GM10847 (cell line): ENCODE measurements around the gene SEMA6C.

ENCODE experiments used
- POLR2A ChIP-seq: IDR thresholded peaks from 2 replicates; pipeline ENCODE4 v1.6.1; 2011; ENCODE audit not compliant: insufficient read length; ENCODE audit errors: extremely low read depth

Gene SEMA6C

DNA sequence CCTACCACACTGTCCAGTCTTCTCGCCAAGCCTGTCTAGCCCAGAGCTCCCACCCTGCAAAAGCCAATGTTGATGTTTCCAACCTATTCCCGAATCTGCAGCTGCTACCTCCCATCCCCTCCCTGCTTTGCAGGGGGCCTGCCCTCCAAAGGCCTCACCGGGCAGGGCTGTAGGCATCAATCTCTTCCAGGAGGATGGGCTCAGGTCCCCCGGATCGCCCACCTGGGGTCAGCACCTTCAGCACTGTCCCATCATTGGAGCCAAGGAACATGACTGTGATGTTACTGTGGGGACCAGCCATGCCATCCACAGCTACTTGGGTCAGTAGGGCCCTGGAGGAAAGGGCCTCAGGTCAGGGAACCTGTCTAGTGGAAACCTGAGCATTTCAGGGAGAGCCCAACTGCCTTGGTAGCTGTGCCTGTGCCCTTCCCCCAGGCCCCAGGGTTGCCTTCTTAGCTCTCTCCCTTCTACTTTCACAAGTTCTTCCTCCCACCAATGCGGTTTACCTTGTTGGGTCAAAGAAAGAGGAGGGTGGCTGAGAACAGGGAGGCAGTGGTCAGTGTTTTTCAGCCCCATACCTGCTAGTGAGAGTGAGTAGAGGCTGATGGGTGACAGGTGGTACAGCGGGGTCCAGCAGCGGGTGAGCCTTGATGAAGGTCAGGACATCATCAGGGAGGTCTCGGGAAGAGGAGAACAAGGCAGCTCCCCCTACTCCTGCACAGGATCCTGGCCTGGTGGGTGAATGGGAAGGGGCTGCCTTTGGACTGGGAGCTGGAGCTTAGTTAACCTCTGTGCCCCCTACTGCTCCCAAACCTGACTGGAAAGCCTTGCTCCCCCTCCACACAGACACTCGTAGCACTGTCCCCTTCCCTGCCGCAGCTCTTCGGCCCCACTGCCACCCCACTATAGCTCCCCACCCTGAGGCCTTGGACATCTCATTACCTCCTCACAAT, 10.7 kb downstream of the SEMA6C start:
- TF ChIP-seq POLR2A = no peak

DNA sequence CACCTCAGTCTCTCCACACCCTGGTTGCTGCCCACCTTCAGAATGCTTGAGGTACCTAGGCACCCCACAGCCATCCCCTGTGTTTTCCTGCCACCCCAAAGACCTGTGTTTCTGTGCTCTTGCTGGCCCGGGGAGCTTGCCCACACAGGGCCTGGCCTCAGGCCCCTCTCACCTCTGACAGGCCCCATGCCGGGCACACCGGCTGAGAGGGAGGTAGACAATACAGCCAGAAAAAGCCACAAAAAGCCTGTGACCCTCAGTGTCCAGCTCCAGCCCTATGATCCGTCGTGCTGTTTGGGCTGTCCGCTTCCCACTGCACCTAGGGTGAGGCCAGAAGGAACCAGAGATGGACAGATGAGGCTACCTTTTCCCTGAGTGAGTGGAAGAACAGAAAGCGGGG, 11.4 kb downstream of the SEMA6C start:
- TF ChIP-seq POLR2A = no peak

DNA sequence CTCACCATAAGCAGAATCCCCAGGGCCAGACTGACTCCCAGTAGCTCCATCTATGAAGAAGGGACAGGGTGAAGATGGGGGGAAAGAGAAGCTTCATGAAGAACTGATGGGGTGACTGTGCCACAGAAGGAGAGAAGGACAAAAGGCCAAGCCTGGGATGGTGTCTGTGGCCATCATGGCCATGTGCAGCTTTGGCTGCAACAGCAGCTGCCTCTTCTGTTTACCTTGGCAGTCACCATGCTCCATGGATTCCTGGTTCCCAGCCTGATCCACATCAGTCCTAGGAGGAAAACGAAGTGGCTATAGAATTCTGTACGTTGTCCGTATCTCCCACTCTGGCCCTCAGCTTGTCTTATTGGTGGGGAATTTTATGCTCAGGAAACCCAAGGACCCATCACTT, 12.0 kb downstream of the SEMA6C start:
- TF ChIP-seq POLR2A = no peak

DNA sequence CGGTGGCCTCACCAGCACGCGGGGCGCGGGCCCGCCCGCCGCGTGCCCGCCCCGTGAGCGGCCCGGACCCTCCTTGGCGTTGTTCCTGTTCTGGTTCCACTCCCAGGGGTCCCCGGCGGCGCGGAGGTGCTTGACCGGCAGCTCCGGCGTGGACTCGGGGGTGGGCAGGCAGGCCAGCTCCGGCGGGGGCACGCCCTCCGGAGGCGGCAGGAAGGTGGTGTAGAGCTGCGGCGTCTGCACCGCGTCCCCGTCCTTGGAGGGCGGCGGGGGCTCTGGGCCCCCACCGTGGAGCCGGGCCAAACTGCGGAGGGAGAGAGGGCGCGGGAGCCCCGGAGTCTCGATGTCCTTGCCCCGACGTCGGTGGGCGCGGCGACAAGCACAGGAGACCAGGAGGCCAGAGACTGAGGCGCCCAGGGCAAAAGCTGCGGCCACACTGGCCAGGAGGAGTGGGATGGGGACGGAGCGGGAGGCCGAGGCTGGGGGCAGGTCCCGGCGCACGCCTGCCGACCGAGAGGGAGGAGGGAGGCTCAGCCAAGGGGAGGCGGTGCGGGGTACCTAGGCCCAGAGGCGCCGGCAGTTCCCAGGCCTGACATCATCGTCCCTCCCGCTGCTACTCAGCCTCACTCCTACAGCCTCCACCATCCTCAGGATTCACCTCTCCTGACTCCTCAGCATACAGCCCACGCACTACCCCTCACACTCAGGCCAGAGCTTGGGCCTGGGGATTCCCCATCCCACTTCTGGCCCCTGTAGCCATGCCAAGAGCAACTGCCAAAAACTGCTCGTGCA, 13.2 kb downstream of the SEMA6C start:
- TF ChIP-seq POLR2A = no peak

DNA sequence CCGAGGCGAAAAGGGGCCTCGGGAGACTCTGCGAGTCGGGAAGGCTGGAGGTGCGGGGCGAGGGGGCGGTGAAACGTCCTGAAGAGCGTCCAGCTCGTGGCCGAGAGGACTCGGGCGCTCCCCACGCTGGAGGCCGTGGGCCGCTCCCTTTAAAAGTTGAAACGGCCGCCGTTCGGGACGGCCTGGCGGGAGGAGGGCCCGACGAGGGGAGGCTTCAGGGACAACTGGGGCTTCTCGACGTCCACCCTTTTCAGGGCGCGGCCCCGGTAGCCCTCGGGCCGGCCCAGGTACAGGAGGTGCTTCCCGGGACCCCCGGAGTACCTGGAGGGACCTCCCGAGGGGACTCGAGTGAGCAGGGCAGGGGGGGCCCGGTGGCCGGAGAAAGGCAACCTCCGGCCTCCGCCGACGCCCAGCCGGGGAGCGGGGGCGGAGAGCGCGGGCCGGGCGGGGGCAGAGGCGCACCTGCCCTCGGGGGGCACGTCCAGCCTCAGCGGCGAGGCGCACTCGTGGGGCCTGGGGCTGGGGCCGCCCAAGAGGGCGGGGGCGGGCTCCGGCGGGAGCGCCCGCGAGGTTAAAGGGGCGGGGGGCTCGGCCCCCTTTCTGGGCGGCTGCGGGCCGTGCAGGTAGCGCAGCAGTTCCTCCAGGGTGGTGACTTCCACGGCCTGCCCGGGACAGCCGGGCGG, 14.0 kb downstream of the SEMA6C start:
- no peak for TF ChIP-seq POLR2A

DNA sequence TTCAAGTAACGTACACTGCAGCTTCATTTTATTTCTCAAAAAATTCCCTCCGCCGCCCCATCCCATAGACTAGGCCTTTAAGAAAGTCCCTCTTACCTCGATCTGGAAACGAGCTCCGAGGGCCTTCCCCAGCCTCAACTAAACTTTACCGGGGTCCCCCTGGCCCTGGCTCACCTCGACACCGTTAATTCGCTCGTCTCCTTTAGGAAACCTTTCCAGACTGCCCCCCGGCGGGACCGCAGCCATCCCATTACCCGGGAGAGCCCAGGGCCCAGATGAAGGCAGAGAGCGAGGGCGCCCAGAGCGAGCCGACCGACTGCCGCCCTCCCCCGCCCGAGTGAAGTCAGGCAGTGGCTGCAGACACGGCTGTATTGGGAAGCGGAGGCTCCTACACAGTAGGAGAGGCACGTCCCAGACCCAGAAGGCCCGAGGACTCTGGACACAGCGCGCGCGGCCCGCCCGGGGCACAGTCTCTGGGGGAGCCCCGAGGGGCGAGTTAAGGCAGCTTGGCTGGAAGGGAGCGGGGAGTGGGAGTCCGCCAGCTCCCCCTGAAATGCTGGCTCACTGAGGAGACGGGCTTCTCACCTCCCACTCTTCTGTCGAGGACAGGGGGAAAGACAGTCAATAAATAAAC, 14.6 kb downstream of the SEMA6C start:
- no peak for TF ChIP-seq POLR2A

DNA sequence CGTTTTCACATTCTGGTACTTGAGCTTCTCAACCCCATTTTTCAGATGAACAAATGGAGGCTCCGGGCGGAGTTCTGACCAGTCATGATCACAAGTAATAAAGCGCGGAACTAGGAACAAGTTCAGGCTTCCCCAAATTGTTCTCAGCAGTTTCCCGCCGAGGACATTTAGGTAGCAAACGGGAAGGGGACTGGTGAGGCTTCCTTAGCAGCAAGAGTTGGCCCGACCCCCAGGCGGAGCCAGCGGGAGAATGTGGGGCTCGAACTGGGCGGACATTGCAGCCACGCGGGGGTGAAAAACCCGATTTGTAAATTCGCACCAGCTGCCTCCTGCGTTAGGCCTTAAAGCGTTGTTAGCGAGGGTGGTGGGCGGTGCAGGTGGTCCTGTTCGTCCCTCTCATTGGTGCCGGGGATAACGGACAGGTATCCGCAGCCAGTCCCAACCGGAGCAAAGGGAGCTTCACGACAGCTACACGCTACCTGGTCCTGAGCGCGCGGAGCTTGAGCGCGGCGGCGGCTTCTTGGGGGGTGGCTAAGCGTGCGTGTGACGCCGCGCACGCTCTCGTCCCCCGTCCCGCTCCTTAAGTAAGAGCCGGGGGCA, 15.3 kb downstream of the SEMA6C start:
- TF ChIP-seq POLR2A = peak; percentile 24

DNA sequence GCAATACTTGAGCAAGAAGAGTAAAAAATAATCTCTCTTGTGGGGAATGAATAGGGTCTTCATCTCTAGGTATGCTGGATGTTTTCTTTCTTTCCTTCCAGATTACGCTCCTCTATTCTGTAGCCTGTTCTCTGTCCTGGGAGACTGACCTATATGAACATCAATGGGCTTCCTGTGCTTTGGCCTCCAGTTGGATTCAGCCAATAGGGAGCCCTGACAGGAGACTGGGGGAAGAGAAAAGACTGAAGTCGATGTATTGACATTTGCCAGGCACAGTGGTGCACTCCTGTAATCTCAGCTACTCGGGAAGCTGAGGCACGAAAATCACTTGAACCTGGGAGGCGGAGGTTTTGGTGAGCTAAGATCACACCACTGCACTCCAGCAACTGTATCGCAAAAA, 17.6 kb downstream of the SEMA6C start:
- TF ChIP-seq POLR2A = no peak

DNA sequence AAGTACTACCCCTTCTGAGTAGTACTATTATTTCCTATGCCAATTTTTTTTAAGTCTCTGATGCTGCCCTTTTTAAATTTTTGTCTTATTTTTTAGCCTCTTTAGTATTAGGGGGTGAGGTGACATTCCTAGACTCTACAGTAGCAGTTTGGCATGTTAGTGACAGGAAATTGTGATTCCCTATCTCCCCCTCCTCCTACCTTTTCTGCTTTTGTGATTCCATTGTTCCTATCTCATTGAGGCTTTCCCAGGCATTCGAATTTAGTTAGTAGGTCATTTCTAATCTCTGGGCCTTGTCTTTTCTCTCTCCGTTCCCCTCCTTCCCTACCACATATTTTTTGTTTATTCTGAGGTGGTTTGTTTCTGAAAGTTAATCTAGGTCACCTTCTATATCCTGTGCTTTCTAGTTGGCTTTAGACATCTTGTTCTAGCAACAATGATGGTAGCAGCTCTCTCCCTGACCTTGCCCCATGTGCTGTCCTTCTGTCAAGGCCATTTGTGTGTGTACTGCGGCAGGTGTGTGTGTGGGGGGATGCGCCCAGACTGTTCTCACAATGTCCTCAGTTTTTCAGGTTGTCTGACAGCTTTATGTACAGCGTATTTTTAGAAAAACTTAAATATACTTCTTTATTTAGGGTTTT, 21.5 kb downstream of the SEMA6C start:
- TF ChIP-seq POLR2A = no peak

DNA sequence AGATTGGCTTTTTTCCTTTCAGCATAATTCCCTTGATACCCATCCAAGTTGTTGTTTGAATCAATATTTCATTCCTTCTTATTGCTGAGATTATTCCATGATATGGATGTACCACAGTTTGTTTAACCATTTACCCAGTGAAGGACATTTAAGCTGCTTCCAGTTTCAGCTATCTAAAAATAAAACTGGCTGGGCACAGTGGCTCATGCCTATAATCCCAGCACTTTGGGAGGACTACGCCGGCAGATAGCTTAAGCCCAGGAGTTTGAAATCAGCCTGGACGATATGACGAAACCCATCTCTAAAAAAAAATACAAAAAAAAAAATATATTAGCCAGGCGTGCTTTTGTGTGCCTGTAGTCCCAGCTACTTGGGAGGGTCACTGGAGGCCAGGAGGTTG, 32.6 kb downstream of the SEMA6C start:
- no peak for TF ChIP-seq POLR2A

DNA sequence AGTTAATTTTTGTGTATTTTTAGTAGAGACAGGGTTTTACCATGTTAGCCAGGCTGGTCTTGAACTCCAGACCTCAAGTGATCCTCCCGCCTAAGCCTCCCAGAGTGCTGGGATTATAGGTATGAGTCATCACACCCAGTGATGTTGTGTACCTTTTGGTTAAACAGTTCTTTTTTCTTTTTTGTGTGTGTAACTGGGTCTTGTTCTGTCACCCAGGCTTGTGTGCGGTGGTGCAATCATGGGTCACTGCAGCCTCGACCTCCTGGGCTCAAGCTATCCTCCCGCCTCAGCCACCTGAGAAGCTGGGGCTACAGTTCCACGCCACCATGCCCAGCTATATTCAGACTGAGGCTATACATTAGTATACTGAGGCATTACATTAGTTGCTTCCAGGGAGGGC, 38.1 kb downstream of the SEMA6C start:
- TF ChIP-seq POLR2A = no peak

DNA sequence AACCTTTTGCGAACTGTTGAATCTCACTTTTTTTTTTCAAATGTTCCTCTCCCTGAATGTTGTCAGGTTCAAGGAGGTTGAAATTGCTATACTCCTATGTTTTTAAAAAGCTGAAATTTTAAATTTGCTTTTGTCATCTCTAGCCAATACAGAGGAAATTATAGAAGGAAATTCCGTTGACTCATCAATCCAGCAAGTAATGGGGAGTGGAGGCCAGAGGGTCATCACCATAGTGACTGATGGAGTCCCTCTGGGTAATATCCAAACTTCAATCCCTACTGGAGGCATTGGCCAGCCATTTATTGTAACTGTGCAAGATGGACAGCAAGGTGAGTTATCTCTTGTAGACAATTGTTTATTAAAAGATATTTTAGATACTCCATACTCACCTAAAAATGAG, 39.5 kb downstream of the SEMA6C start:
- TF ChIP-seq POLR2A = no peak

DNA sequence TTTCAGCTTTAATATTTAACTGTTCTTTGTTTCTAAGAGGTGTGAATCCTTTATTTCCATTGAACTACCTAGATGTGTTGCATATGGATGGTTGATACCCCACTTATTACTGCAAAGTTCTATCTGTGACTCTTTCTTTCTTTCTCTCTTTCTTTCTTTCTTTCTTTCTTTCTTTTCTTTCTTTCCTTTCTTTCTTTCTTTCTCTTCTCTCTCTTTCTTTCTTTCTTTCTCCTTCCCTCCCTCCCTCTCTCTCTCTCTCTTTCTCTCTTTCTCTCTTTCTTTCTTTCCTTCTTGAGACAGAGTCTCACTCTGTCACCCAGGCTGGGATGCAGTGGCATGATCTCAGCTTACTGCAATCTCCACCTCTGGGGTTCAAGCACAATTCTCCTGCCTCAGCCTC, 41.8 kb downstream of the SEMA6C start:
- no peak for TF ChIP-seq POLR2A

DNA sequence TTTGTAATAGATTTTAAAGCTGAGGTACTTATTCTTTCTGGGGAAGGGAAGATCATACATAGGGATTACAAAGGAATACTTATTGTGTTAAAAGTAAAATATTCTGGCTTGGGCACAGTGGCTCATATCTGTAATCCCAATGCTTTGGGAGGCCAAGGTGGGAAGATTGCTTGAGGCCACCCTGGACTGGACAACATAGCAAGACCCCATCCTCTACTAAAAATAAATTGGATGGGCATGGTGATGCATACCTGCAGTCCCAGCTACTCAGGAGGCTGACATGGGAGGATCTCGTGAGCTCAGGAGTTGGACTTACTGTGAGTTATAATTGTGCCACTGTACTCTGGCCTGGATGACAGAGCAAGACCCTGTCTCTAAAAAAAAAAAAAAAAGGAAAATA, 48.3 kb downstream of the SEMA6C start:
- no peak for TF ChIP-seq POLR2A

DNA sequence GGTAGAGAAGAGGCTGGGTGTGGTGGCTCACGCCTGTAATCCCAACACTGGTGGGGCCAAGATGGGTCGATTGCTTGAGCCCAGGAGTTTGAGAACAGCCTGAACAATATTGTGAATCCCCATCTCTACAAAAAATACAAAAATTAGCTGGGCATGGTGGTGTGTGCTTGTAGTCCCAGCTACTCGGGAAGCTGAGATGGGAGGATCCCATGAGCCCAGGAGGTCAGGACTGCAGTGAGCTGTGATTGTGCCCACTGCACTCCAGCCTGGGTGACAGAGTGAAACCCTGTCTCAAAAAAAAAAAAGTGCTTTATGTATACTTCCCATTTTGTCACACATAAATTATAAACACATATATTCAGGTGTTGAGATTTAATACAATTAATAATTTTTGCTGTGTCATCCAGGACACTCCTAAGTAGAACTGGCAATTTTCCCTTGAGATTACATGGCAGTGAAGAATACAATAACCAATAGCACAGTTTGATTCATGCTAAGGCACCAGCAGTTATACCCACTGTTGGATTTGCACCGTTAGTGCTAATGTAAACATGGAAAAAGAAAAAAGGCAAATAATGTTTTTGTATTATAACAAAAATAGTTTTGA, 60.4 kb downstream of the SEMA6C start:
- TF ChIP-seq POLR2A = no peak
